ENCODE measurements around the gene RFX4. TPM values are rescaled to one million over a fixed set of nuclear protein-coding genes. Genes with fewer than 3 reads are reported as not detected.

The RFX4 gene
- total RNA-seq, 1 experiment from 2014 or later = not detected

DNA sequence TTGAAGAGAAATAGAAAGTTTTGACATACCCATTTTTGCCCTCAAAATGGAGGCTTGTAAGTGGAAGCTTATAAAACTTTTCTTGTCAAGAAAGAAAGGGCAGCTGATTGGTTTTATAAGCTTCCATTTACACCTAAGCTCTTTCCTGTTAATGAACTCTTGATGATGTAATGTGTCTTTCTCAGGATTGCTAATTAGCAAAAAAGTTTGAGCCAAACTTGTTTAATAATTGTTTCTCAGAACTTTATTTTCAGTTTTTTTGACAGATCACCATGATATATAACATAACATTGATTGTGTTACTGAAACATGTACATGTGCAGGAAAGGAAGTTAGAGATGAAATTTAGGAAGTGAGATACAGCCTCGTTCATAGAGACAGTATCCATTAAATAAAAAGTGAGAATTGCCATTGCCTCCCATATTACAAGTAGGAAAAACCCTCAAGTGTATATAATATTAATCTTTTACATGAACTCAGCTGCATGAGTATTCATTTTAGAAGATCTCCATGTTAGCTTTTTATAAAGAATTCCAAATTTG, 218.4 kb downstream of the RFX4 start:
- H3K36me3 ChIP-seq (ENCODE audit: insufficient read depth, low read length, poor library complexity, severe bottlenecking) = no peaks in the 10 kb centered on the region
- DNase-seq (ENCODE audit: low spot score) = no peak
- H3K4me3 ChIP-seq (ENCODE audit: low read depth, low read length, poor library complexity, severe bottlenecking) = no peak overlapping the region
- ChIA-PET POLR2A (ENCODE audit: low non-redundant PET) (no interaction called here), CTCF (no interaction called here)
- intact Hi-C loops (cut with micrococcal nuclease; ENCODE audit: unreplicated experiment) = no loop called here
- no peaks in the 10 kb centered on the region for H3K27me3 ChIP-seq (replicated peaks; ENCODE audit: insufficient read depth, low read depth, low read length, poor library complexity)
- TF ChIP-seq, protein P1, sequence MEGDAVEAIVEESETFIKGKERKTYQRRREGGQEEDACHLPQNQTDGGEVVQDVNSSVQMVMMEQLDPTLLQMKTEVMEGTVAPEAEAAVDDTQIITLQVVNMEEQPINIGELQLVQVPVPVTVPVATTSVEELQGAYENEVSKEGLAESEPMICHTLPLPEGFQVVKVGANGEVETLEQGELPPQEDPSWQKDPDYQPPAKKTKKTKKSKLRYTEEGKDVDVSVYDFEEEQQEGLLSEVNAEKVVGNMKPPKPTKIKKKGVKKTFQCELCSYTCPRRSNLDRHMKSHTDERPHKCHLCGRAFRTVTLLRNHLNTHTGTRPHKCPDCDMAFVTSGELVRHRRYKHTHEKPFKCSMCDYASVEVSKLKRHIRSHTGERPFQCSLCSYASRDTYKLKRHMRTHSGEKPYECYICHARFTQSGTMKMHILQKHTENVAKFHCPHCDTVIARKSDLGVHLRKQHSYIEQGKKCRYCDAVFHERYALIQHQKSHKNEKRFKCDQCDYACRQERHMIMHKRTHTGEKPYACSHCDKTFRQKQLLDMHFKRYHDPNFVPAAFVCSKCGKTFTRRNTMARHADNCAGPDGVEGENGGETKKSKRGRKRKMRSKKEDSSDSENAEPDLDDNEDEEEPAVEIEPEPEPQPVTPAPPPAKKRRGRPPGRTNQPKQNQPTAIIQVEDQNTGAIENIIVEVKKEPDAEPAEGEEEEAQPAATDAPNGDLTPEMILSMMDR (conservative IDR thresholded peaks at IDR 0.05; ENCODE audit: low read depth, low read length) = no peak
- TF ChIP-seq EZH2 (IDR thresholded peaks at IDR 0.05; ENCODE audit: borderline replicate concordance, low read depth, low read length, poor library complexity, severe bottlenecking) = no peak
- H3K4me1 ChIP-seq (ENCODE audit: insufficient read depth, low read length, poor library complexity, severe bottlenecking) = peaks cover 4% of the 10 kb centered on the region
- no peak overlapping the region for H3K27ac ChIP-seq (ENCODE audit: low read depth, low read length, poor library complexity, severe bottlenecking)
- H3K9me3 ChIP-seq (ENCODE audit: low read depth, low read length, poor library complexity, severe bottlenecking) = no peaks in the 10 kb centered on the region
- BruUV-seq (replicated peaks) = no TSS peak

DNA sequence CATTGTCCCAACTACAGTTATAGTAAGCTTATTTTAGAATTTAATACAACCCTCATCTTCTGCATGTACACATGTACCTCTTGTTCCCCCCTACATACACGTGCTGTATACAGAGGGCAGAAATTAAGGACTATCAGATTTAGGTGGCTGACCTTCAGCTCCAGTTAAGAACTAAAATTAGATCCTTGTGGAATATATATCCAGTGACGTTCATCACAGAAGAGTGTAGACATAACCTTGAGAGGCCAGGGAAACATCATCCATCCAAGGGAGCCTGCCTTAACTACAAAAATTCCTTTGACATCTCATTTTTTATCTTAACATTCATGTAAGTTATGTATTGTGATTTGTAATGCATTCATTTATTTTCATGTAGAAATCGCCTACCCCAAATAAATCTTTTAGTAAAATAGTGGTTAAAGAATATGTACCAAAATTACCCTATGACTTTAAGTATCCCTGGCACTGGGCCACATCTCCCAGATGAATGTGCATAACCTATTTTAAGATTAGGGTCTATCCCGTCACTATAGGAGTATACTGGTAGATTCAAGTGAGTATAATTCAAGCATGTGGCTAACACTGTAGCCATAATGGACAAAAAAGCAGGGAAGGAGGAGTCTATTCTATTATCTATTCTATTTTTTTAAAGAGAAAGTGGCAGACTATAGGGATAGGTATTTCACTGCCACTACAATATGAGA, 219.2 kb downstream of the RFX4 start:
- Histone ChIP-seq H3K36me3 (ENCODE audit: insufficient read depth, low read length, poor library complexity, severe bottlenecking) (no peaks in the 10 kb centered on the region), H3K27me3 (replicated peaks; ENCODE audit: insufficient read depth, low read depth, low read length, poor library complexity) (no peaks in the 10 kb centered on the region), H3K27ac (ENCODE audit: low read depth, low read length, poor library complexity, severe bottlenecking) (no peak overlapping the region), H3K9me3 (ENCODE audit: low read depth, low read length, poor library complexity, severe bottlenecking) (no peaks in the 10 kb centered on the region), H3K4me1 (ENCODE audit: insufficient read depth, low read length, poor library complexity, severe bottlenecking) (peaks cover 4% of the 10 kb centered on the region), H3K4me3 (ENCODE audit: low read depth, low read length, poor library complexity, severe bottlenecking) (no peak overlapping the region)
- ChIA-PET POLR2A (ENCODE audit: low non-redundant PET) (no interaction called here), CTCF (no interaction called here)
- intact Hi-C loops (cut with micrococcal nuclease; ENCODE audit: unreplicated experiment) = no loop called here
- no peak for DNase-seq (ENCODE audit: low spot score)
- TF ChIP-seq, protein P1 (conservative IDR thresholded peaks at IDR 0.05; ENCODE audit: low read depth, low read length) = no peak
- no peak for TF ChIP-seq EZH2 (IDR thresholded peaks at IDR 0.05; ENCODE audit: borderline replicate concordance, low read depth, low read length, poor library complexity, severe bottlenecking)
- BruUV-seq (replicated peaks) = no TSS peak

DNA sequence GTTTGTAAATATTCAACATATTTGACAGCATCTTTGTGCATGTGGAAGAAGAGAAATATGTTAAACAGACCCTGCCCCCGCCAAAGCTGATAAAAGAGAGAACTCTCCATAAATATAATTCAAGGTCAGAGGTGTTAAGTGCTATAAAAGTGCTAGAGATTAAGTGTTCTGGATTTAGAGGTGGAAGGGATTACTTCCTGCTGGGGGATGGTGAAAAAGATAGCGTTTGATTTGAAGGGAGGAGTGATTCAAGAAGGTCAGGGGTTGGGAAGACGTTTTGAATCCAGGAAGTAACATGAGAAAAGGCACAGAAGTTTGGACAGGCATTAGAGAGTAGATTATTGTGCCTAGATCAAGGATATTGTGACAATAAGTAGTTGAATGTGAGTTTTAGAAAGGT, 221.9 kb downstream of the RFX4 start:
- intact Hi-C loops (cut with micrococcal nuclease; ENCODE audit: unreplicated experiment) = no loop called here
- H3K36me3 ChIP-seq (ENCODE audit: insufficient read depth, low read length, poor library complexity, severe bottlenecking) = no peaks in the 10 kb centered on the region
- CTCF ChIA-PET = no interaction called here
- POLR2A ChIA-PET (ENCODE audit: low non-redundant PET) = no interaction called here
- no peak overlapping the region for H3K4me3 ChIP-seq (ENCODE audit: low read depth, low read length, poor library complexity, severe bottlenecking)
- no peak for DNase-seq (ENCODE audit: low spot score)
- no peaks in the 10 kb centered on the region for H3K27me3 ChIP-seq (replicated peaks; ENCODE audit: insufficient read depth, low read depth, low read length, poor library complexity)
- TF ChIP-seq, protein P1 (conservative IDR thresholded peaks at IDR 0.05; ENCODE audit: low read depth, low read length) = no peak
- no peak for TF ChIP-seq EZH2 (IDR thresholded peaks at IDR 0.05; ENCODE audit: borderline replicate concordance, low read depth, low read length, poor library complexity, severe bottlenecking)
- no peaks in the 10 kb centered on the region for H3K9me3 ChIP-seq (ENCODE audit: low read depth, low read length, poor library complexity, severe bottlenecking)
- BruUV-seq (replicated peaks) = no TSS peak
- peaks cover 4% of the 10 kb centered on the region for H3K4me1 ChIP-seq (ENCODE audit: insufficient read depth, low read length, poor library complexity, severe bottlenecking)
- no peak overlapping the region for H3K27ac ChIP-seq (ENCODE audit: low read depth, low read length, poor library complexity, severe bottlenecking)

Other genes starting within 250 kb of the RFX4 start
- 13.7 and 14.8 TPM in 2 replicates for gene POLR3B, start 225.3 kb upstream of the RFX4 start, total RNA-seq (2021)
- 21.3 and 23.5 TPM in 2 replicates for gene RIC8B, start 191.7 kb downstream of the RFX4 start, total RNA-seq (2021)

Measured in A673 (cell line).